HG02981 (cell line): ENCODE measurements around the gene TSHR.
A peak's percentile ranks its signal among the peaks of the same experiment; 100 is the strongest.
"Not testable (repeated sequence)": the region's sequence is repeated elsewhere in the genome, so short reads cannot be mapped to it uniquely, and the experiment has no call there.

Experiments
- ATAC-seq: cut with Tn5 transposase; IDR thresholded peaks from one replicate; pipeline ENCODE4 v1.9.1; 2021; ENCODE audit warnings: mild to moderate bottlenecking, moderate library complexity; ENCODE audit not compliant: unreplicated experiment

Gene TSHR

DNA sequence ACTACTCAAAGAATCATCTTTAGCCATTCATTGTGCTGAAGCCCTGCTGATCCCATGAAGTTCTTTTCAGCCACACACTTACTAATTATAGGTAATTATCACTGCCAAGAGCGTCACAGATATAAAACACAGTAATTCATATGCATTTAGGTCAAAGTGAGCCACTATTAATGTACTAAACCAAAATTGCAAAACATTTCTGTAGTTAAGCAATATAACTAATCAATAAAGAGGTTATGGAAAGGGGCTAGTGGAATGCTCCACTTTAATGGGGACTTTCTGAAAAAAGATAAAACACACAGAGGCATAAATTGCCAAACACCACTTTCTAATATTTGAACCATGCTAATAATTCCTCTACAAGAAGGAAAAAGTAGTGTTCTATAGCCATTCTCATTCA lies 7.1 kb upstream of the TSHR start:
- no peak for ATAC-seq

DNA sequence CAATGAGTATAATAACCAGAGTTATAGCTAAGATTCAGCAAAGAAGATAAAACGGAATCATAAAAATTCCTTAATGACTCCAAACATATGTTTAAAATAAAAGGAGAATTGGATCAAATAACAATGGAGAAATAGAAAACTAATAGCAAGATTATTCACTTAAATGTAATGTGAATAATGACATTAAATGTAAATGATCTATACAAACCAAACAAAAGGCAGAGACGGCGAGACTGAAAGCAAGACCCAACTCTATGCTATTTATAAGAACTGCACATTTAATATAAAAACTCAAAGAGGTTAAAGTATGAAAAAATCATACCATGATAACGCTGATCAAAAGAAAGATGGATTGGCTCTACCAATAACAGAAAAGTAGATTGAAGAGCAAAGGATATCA lies 3.9 kb upstream of the TSHR start:
- no peak for ATAC-seq

GRCh38 chr14:80953211-80953610 lies 2.2 kb upstream of the TSHR start:
- ATAC-seq, result not testable (repeated sequence)

DNA sequence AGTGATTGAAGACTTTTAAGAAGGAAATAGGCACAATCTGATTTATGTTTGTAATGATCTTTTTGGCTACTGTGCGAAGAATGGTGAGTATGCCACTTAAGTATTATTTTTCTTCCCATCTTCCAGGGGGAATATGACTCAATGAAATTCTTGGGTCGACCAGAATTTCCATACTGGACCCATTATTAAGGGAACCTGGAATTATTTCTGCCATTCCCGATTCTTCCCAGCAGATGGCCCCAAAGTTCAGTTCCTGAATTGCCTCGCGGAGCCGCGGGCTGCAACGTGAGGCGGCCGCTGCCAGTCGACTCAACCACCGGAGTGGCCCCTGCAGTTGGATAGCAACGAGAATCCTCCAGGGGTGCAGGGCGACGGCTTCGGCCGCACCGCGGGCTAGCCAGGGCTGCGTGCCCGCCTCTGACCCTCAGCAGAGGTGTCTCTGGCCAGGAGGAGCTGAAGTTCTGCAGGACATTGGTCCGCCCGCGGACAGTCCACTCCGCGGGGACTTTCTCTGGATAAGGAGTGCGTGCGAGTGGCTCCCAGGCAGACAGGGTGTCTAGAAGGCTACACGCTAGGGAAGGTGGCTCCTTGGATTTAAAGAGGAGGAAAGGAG lies 628 bp upstream of the TSHR start:
- ATAC-seq, result peak; percentile 20

- no peak for ATAC-seq
Observed at GRCh38 chr14:80956102-80956501, 681 bp downstream of the TSHR start.

- ATAC-seq, result no peak
Observed at GRCh38 chr14:80956922-80957321, 1.5 kb downstream of the TSHR start.

DNA sequence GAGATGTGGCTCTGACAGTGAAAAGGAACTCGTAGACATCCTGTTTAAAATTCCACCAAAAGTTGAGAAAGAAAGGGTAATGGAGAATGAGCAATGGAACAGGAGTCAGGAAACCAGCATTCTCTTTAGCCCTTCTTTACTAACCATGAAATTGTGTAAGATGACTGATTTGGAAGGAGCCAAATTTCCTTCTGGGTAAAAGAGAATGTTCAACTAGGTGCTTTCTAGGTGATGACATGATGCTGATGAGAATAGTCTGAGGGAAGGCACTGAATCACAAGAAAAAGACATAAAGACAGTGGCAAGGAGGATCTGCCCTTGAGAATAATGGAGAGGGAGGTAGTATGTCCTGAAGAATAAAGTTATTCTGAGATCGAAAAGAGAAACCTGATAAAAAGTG lies 2.2 kb downstream of the TSHR start:
- no peak for ATAC-seq

DNA sequence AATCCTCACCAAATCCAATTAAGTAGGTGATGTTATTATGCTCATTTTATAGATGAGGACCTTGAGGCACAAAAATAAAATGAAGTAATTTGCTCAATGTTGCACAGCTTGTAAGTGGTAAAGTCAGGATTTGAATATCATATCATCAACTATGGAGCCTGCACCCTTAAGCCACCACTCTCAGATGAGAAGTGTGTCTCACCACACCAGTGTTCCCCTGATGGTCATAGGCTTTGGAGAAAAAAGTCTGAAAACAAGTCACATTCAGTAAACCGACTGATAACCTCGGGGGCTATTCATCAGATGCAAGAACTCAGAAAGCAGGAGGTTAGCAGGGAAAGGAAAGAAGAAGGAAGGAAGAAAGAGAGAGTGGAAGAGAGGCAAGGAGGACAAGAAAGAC lies 2.8 kb downstream of the TSHR start:
- no peak for ATAC-seq

DNA sequence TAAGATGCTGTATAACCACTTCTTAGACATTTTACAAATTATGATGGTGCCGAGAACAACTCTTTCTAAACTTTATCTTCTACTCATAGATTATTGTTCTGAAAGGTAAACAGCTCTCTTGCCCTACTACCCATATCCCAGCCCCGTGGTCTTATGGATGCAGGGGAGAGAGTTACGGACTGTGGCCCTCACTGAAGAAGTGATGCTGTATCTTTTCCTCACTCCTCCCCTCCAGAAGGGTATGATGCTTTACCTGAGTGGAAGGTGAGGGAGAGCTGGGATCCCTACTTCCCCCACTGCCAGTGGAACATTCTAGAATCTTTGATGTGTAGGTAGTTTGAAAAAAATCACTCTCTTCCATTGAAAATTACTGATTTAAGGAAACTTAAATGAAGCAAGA lies 3.5 kb downstream of the TSHR start:
- ATAC-seq, result no peak

- ATAC-seq, result peak; percentile 98
Observed at GRCh38 chr14:80959496-80959895, 4.1 kb downstream of the TSHR start.

DNA sequence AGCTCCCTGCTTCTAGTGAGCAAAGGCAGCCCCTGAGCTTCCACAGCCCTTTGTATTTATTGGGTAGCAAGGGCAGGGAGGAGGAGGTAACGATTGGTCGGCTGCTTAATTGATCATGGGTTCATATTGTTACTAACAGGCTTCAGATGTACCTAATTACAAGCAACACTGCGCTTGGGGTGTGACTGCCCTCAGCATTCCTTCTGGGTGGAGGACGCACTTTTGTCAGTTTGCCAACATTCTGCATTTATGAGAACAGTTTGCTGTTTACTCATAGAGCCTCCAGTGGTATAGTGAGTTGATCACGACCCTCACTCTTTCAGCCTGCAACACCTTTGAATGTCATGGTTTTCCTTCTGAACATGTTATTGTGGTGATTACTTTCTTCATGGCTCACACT lies 9.6 kb downstream of the TSHR start:
- no peak for ATAC-seq

DNA sequence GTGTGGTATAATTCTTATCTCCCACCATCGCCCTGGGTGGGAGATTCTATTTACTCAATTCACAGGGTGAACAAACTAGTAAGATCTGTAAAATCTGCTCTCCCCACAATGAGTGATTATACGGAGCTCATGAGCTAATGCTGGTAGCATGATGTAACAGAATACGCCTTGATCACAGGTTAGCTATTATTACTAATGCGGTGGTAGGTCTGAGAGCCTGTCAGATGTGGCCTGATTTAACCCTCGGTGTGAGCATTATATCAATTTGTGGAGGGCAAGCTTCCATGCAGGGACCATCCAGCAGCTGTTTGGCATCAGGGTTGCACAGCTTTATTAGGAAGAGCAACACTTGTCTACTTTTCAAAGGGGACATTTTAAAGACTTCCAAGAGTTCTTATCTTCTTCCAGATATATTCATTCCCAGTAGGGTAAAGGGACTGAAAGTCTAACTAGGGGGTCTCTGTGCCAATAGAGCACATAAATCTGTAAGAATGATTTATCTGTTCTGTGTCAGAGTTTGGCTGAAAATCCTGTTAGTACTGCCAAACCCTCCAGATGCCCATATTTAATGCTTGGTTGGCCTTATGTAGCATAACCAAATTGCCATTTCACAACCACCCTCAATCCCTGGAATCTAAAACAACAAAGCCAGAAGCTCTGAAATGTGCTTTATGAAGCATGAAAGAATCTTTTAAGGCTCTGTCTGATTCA lies 18.7 kb downstream of the TSHR start:
- ATAC-seq, result no peak

DNA sequence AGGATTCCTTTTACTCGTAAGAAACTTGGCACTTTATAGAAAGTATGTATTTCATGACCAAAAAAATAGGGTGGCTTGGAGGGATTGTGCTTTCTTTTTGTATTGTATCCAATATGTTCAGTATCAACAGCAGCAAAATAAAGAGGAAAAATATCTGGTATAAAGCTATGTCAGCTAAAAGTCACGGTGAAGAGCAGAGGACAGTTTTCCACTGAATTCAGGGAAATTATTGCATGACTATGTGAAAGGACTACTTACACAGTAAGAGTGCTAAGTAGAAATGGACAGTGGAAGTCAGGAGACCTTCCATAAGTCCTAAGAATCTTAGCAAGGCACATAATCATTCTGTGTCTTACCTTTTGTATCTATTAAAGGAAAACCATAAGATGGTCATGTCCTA lies 19.3 kb downstream of the TSHR start:
- ATAC-seq, result no peak

GRCh38 chr14:80977221-80977620 lies 21.8 kb downstream of the TSHR start:
- peak; percentile 75 for ATAC-seq

DNA sequence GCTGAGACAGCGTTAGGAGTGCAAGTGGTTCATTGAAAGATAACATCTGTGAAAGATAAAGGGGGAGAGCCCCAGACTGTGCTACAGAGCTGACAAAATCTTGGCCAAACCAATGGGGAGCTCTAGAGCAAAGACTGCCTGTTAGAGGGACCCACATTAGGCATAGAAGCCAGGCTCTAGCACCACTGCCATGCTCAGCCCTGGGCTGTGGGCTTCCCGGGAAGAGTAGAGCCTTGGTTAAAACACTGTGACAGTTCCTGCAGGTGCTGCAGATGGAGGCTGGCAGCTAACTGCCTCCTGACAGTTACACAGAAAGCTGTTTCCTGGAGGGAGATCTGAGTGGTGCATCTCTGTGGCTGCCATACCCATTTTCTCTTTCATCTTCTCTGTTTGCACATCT lies 23.0 kb downstream of the TSHR start:
- ATAC-seq, result no peak

DNA sequence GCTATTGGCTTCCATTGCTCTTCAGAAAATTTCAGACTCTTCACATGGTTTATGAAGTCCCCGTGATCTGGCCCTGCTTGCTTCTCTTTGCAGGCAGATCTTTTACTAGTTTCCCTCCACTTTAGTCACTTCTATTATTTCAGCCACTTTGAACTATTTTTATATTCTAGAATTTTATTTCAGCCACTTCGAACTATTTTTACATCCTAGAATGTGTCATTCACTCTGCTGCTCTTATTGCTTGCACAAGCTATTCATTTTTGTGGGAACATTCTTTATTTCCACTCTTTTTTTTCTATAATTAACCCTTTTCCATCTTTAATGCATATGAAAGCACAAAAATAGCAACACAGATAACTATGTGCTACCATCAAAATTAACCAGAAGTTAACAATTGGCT lies 24.5 kb downstream of the TSHR start:
- no peak for ATAC-seq

GRCh38 chr14:80981156-80981555 lies 25.7 kb downstream of the TSHR start:
- ATAC-seq, result no peak

- no peak for ATAC-seq
Observed at GRCh38 chr14:80981673-80982072, 26.3 kb downstream of the TSHR start.

DNA sequence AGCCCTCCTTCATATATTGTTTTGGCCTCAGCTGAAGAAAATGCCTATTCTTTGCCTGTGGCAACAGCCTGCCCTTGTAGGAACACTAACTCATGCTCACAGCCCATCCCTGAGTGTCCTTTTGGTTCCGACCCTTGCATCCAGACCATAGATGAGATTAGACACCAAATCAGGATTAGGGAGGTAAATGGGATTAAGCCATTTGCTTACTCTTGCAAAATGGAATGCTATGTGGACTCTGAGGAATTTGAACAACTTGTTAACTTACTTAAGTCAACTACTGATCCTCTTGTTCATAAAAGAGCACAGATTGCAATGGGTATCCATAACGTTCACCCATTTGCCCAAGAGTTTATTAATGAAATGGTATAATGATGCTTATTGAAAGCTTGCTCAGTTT lies 27.3 kb downstream of the TSHR start:
- no peak for ATAC-seq

GRCh38 chr14:80987235-80988032 lies 32.0 kb downstream of the TSHR start:
- ATAC-seq, result peak; percentile 47

DNA sequence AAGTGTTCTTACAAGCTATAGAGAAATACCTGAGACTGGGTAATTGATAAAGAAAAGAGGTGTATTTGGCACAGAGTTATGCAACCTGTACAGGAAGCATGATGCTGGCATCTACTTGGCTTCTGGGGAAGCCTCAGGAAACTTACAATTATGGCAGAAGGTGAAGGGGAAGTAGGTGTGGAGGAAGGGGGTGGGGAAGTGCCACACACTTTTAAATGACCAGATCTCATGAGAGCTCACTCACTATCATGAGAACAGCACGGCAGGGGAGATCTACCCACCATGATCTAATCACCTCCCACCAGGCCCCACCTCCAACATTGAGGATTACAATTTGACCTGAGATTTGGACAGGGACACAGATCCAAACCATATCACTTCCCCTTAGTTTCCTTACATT lies 32.8 kb downstream of the TSHR start:
- no peak for ATAC-seq
